HG03378 (cell line): ENCODE results near the gene RAD21L1.

Experiments
- ATAC-seq: cut with Tn5 transposase; IDR thresholded peaks from one replicate; pipeline ENCODE4 v1.9.1; 2021; ENCODE audit warnings: mild to moderate bottlenecking, moderate library complexity; ENCODE audit not compliant: unreplicated experiment

The RAD21L1 gene

DNA sequence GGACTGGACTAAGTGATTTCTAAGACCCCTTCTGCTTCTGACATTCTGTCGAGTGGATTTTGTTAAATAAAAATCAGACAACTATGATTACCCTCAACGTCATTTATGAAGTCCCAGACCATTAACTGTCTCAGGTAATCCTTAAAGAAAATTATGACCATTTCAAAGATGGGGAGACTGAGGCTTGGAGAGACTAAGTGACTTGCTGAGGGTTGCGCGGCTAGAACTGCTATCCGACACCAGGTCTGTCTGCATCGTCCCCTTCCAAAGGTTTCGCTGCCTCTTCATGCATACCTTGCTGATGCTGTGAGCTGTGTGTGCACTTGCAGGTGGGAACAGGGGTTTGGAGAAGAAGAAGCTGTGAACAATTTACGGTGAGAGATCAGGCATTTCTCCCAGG, 43.4 kb downstream of the RAD21L1 start:
- ATAC-seq, result no peak

GRCh38 chr20:1269850-1270249, 44.0 kb downstream of the RAD21L1 start:
- ATAC-seq, result no peak

- ATAC-seq, result no peak
Measured at GRCh38 chr20:1272368-1273100, 46.7 kb downstream of the RAD21L1 start.

DNA sequence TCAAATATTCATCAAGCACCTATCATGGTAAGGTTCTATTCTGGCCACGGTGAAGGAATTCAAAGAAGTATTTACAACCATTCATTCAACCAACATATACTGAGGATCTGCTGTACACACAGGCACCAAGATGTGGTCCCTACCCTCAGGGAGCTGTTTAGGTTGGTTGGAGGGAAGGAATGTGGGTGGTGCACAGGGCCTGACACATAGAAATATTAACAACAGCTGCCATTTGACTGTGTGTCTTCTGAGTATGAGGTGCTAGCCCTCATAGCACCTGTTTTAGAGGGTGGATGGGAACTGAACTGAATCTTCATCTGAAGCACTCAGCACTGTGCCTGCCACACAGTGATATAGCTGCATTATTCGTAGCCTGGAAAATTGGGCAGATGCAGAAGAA, 47.5 kb downstream of the RAD21L1 start:
- no peak for ATAC-seq

GRCh38 chr20:1274485-1275311, 48.9 kb downstream of the RAD21L1 start:
- ATAC-seq, result no peak

- ATAC-seq, result no peak
Measured at GRCh38 chr20:1275919-1276318, 50.1 kb downstream of the RAD21L1 start.

- no peak for ATAC-seq
Measured at GRCh38 chr20:1277529-1278322, 51.9 kb downstream of the RAD21L1 start.

GRCh38 chr20:1278993-1279392, 53.1 kb downstream of the RAD21L1 start:
- ATAC-seq, result no peak

DNA sequence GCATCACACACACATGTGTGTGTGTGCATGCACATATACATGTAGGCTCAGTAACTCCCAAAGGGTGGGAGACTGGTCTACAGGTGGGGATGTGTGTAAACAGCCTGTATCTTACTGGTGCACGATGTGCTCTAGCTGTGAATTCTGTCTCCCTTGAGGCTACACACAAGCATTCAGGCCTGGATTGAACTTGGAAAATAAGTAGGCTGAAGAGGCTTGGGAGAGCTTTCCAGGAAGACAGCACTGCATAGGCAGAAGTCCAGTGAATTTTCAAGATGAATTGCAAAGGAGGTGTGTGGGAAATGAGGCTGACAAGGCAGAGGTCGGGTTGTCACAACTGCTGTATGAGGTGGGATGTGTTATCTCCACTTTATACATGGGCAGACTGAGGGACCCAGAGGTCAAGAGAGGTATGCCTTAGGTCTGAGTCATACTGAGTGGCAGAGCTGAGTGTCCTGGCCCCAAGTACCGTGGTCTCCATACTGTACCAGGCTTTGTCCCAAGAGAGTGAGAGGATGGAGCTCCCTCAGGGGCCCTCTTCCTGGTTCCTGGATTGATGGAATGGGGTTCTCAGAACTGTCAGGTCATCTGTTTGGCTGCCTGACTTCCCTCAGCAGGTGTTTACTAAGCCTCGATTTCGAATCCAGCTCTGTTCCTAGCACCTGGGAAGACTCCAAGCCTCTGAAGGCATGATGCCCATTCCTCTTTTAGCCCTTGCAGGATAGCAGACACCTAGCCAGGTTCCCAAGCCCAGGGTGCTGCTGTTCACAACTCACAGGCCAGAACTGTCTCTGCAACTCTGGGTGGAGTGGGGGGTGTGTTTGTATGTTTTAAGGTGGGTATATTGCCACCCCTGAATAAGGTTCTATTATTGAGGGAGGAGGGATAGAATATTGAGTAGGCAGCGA, 54.6 kb downstream of the RAD21L1 start:
- no peak for ATAC-seq

GRCh38 chr20:1281279-1282057, 55.6 kb downstream of the RAD21L1 start:
- ATAC-seq, result no peak

GRCh38 chr20:1282966-1283365, 57.1 kb downstream of the RAD21L1 start:
- ATAC-seq, result no peak

GRCh38 chr20:1283522-1284510, 58.0 kb downstream of the RAD21L1 start:
- no peak for ATAC-seq

- ATAC-seq, result no peak
Measured at GRCh38 chr20:1286267-1287024, 60.6 kb downstream of the RAD21L1 start.

DNA sequence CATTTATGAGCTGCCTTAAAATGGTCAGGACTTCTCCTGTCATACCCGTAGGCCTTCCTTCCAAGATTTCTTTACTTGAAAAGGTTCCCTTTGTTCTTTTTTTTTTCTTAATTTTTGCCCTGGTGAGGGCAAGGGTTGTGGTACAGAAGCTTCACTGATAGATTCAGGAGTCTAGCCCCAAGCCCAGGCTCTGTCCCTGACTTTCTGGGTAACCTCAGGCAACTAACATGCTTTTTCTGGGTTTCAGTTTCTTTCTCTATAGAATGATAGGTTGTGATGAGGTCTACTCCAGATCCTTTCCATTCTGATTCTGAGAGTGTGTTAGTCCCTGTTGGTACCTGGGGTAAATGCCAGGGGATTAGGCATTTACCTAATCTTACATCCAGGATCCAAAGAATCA, 61.5 kb downstream of the RAD21L1 start:
- no peak for ATAC-seq

- no peak for ATAC-seq
Measured at GRCh38 chr20:1287787-1288569, 62.1 kb downstream of the RAD21L1 start.

DNA sequence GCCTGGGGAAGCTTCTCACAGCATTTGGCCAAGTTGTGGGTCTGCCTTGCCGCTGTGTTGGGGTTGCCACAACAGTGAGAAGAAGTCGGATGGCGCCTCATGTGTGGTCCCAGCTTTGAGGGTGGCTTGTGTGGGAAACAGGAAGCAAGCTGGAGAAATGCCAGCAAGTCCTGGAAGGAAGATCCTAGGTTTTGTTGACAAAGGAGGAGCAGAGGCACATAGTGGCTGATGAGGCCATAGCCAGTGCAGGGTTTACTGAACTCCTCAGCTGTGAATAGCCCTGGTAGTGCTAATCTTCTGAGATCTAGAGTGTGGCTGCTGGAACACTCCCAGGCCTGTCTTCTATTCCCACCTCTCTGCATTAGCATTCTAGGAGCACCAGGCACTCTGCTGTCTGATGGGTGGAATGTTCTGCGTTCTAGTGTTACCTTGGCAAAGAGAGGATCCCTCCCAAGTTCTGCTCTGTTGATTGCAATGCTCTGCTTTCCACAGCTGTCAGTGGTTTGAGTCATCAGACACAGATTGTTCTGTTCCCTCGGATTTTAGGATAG, 65.4 kb downstream of the RAD21L1 start:
- no peak for ATAC-seq

- ATAC-seq, result no peak
Measured at GRCh38 chr20:1292620-1293019, 66.8 kb downstream of the RAD21L1 start.
